ENCODE measurements around the gene NUP54. TPM values are rescaled to one million over a fixed set of nuclear protein-coding genes. Genes with fewer than 3 reads are reported as not detected.

NUP54 gene
- total and polyA plus RNA-seq, 9 of the 15 experiments (the other 6 are each of a cell fraction or from before 2014, with no cell fraction given), result 29.6 to 115 (median 67.7) TPM

DNA sequence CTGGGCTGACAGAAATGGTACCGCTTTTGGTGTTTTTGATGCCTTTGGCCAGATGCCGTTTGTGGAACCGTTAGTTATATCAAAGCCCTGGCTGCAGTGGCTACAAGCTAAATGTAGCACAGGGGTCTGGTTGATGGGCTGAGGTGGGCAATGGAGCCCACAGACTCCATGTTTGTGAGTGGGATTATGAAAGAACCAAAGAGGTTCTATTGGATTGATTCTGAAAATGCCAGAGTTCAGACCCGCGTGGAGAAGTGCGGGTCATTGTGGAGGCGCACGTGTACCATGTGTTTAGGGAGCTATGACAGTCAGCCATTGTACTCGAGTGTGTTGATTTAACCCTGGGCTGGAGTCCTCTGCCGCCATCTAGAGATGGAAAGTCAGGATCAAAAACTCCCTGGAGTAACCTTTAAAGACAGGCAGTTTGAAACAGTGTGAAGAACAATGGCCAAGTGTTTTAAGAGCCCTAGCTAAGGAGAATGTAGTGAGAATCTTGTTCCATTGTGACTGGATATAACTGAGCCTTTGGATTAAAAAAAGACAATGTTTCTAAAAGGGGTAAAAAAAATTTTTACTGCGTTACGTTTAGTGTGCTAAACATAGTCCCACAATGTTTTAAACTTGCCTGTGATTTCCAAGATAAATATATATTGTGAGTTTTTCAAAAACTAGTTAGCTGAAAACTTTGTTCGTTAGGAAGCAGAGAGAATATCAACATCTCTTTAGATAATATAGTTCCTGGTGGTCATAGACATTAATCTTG, 61.0 kb downstream of the NUP54 start (continued):
- TF ChIP-seq CTCF (IDR thresholded peaks at IDR 0.05 in 2 of 3, conservative IDR thresholded peaks at IDR 0.05 in 1 of 3; ENCODE audit: insufficient read depth in 2 of 3, low read depth in 1 of 3, low read length in 3 of 3), result peak; percentile 79 to 88 (median 82)
- no peak for TF ChIP-seq ATF1 (CRISPR knock-in tag; IDR thresholded peaks at IDR 0.05)
- TF ChIP-seq ATF1 (tag; IDR thresholded peaks at IDR 0.05), result peak; percentile 31; the same call in 1 of the 2 replicates
- TF ChIP-seq CREB1 (IDR thresholded peaks at IDR 0.05), result no peak; the same call in 1 of the 2 replicates
- peak; percentile 44; the same call in 1 of the 2 replicates for TF ChIP-seq CREB1 (CRISPR knock-in tag; IDR thresholded peaks at IDR 0.05)
- TF ChIP-seq KLF6 (CRISPR knock-in tag; IDR thresholded peaks at IDR 0.05; ENCODE audit: borderline replicate concordance), result no peak
- TF ChIP-seq ELF2 (CRISPR knock-in tag; IDR thresholded peaks at IDR 0.05), result no peak
- TF ChIP-seq SFPQ (IDR thresholded peaks at IDR 0.05; ENCODE audit: low read depth, low read length), result no peak
- TF ChIP-seq POLR2AphosphoS2 (IDR thresholded peaks at IDR 0.05; ENCODE audit: low read length), result no peak
- TF ChIP-seq TBP (optimal IDR thresholded peaks at IDR 0.05; ENCODE audit: low read depth, low read length), result peak; percentile 50
- TF ChIP-seq MAX (CRISPR knock-in tag; IDR thresholded peaks at IDR 0.05), result peak; percentile 93
- no peak for TF ChIP-seq LCOR (CRISPR knock-in tag; IDR thresholded peaks at IDR 0.05)
- no peak for TF ChIP-seq POLR2B (IDR thresholded peaks at IDR 0.05; ENCODE audit: low read depth, partially characterized antibody)
- no peak for TF ChIP-seq ZNF146 (CRISPR knock-in tag; IDR thresholded peaks at IDR 0.05; ENCODE audit: unreplicated experiment)
- peak; percentile 78; the same call in 1 of the 2 replicates for TF ChIP-seq ZNF589 (CRISPR knock-in tag; IDR thresholded peaks at IDR 0.05; ENCODE audit: low read depth)
- TF ChIP-seq FOXK1 (CRISPR knock-in tag; IDR thresholded peaks at IDR 0.05; ENCODE audit: borderline replicate concordance), result no peak
- TF ChIP-seq, protein P1, sequence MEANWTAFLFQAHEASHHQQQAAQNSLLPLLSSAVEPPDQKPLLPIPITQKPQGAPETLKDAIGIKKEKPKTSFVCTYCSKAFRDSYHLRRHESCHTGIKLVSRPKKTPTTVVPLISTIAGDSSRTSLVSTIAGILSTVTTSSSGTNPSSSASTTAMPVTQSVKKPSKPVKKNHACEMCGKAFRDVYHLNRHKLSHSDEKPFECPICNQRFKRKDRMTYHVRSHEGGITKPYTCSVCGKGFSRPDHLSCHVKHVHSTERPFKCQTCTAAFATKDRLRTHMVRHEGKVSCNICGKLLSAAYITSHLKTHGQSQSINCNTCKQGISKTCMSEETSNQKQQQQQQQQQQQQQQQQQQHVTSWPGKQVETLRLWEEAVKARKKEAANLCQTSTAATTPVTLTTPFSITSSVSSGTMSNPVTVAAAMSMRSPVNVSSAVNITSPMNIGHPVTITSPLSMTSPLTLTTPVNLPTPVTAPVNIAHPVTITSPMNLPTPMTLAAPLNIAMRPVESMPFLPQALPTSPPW (CRISPR knock-in tag; IDR thresholded peaks at IDR 0.05), result 0 out of 2 replicates have a peak, but pooled peaks have one; percentile 15
- no peak for TF ChIP-seq TAF9B (IDR thresholded peaks at IDR 0.05; ENCODE audit: partially characterized antibody)

All from K562 (cell line).